MCF 10A (cell line): ENCODE data around the gene CAMTA1. TPM values are rescaled to one million over a fixed set of nuclear protein-coding genes. Genes with fewer than 3 reads are reported as not detected.

Experiments used
- BruUV-seq: library from RNA; stranded (reverse); fragments of 400-500 nt; replicated peaks from 2 replicates; lab custom pipeline; 2021; lab: Mats Ljungman, UMichigan
- CTCF ChIA-PET: fragments of 300-600 bp; sonication (Branson Sonifier 250); formaldehyde crosslinking; extraction: SDS; loops from one replicate; lab custom pipeline; 2021; ENCODE audit warnings: antibody characterized with exemption, inconsistent platforms; lab: Yijun Ruan, JAX
- POLR2A ChIA-PET: fragments of 300-600, 350-650 bp; sonication (Branson Sonifier 250); formaldehyde crosslinking; extraction: SDS; loops from one replicate; lab custom pipeline; 2020; ENCODE audit warnings: antibody characterized with exemption, inconsistent platforms; lab: Yijun Ruan, JAX
- DNase-seq: peaks from one replicate; pipeline ENCODE4 v3.0.0-alpha.2; 2018; ENCODE audit not compliant: unreplicated experiment
- H3K27ac Mint-ChIP-seq: one replicate; pipeline ENCODE4 v1.8.0; 2022; ENCODE audit warnings: mild to moderate bottlenecking, low read depth, mixed read lengths; ENCODE audit not compliant: unreplicated experiment
- H3K27me3 Mint-ChIP-seq: one replicate; pipeline ENCODE4 v1.8.0; 2022; ENCODE audit warnings: mixed read lengths; ENCODE audit not compliant: insufficient read depth, unreplicated experiment
- H3K36me3 Mint-ChIP-seq: one replicate; pipeline ENCODE4 v1.8.0; 2022; ENCODE audit warnings: mild to moderate bottlenecking, moderate library complexity, mixed read lengths; ENCODE audit not compliant: insufficient read depth, unreplicated experiment
- H3K4me1 Mint-ChIP-seq: one replicate; pipeline ENCODE4 v1.8.0; 2022; ENCODE audit warnings: mixed read lengths; ENCODE audit not compliant: insufficient read depth, unreplicated experiment
- H3K4me3 Mint-ChIP-seq: one replicate; pipeline ENCODE4 v1.8.0; 2022; ENCODE audit warnings: mild to moderate bottlenecking, moderate library complexity, mixed read lengths; ENCODE audit not compliant: unreplicated experiment
- H3K9me3 Mint-ChIP-seq: one replicate; pipeline ENCODE4 v1.8.0; 2022; ENCODE audit warnings: mixed read lengths; ENCODE audit not compliant: unreplicated experiment
- CTCF ChIP-seq: fragments of 200-600 bp; IDR thresholded peaks from one replicate; pipeline ENCODE4 v1.8.0; 2022; ENCODE audit warnings: antibody characterized with exemption, mild to moderate bottlenecking; ENCODE audit not compliant: unreplicated experiment
- intact Hi-C: fragments of 100-400 bp; cut with micrococcal nuclease; formaldehyde crosslinking; loops from 2 replicates; pipeline ENCODE4 v1.14.1; 2022
- total RNA-seq: library from RNA; stranded (reverse); gene quantifications from 2 replicates; pipeline ENCODE4 v1.2.3, GENCODE V29; 2022

Gene CAMTA1
- total RNA-seq, 1 experiment from 2014 or later = 74.1 TPM

- Mint-ChIP-seq H3K9me3 (peaks cover 9% of the 10 kb centered on the region), H3K4me3 (no peak overlapping the region), H3K36me3 (no peaks in the 10 kb centered on the region), H3K27ac (no peak overlapping the region), H3K4me1 (no peaks in the 10 kb centered on the region), H3K27me3 (peaks cover 50% of the 10 kb centered on the region)
- ChIA-PET POLR2A (interaction anchor here (0.5 kb wide), 1 partner anchor 699 kb away, joined by 3 read pairs; no protein-coding TSS in a partner anchor), CTCF (interaction anchor here (0.6 kb wide), 2 partner anchors 34 to 535 kb away, joined by 3 read pairs; no protein-coding TSS in a partner anchor)
- TF ChIP-seq CTCF = no peak
- intact Hi-C loops = no loop called here
- no peak for DNase-seq
- BruUV-seq = no TSS peak
Observed at GRCh38 chr1:7606096-7606495, 820.8 kb downstream of the CAMTA1 start.

GRCh38 chr1:7607097-7607496 is 821.8 kb downstream of the CAMTA1 start:
- H3K4me3 Mint-ChIP-seq = no peak overlapping the region
- no peaks in the 10 kb centered on the region for H3K4me1 Mint-ChIP-seq
- POLR2A ChIA-PET = no interaction called here
- TF ChIP-seq CTCF = no peak
- no peak for DNase-seq
- no peak overlapping the region for H3K27ac Mint-ChIP-seq
- no TSS peak for BruUV-seq
- H3K9me3 Mint-ChIP-seq = peaks cover 9% of the 10 kb centered on the region
- peaks cover 55% of the 10 kb centered on the region for H3K27me3 Mint-ChIP-seq
- H3K36me3 Mint-ChIP-seq = no peaks in the 10 kb centered on the region
- intact Hi-C loops = no loop called here
- CTCF ChIA-PET = interaction anchor here (0.6 kb wide), 1 partner anchor 1054 kb away, joined by 4 read pairs; no protein-coding TSS in a partner anchor

- Mint-ChIP-seq H3K9me3 (peaks cover 9% of the 10 kb centered on the region), H3K4me3 (no peak overlapping the region), H3K36me3 (no peaks in the 10 kb centered on the region), H3K27ac (no peak overlapping the region), H3K4me1 (no peaks in the 10 kb centered on the region), H3K27me3 (peaks cover 50% of the 10 kb centered on the region)
- BruUV-seq = no TSS peak
- POLR2A ChIA-PET = no interaction called here
- CTCF ChIA-PET = no interaction called here
- no peak for TF ChIP-seq CTCF
- intact Hi-C loops = no loop called here
- DNase-seq = no peak
Observed at GRCh38 chr1:7608628-7609305, 823.5 kb downstream of the CAMTA1 start.

- Mint-ChIP-seq H3K4me3 (no peak overlapping the region), H3K4me1 (no peaks in the 10 kb centered on the region), H3K27me3 (peaks cover 45% of the 10 kb centered on the region), H3K36me3 (no peaks in the 10 kb centered on the region), H3K27ac (no peak overlapping the region), H3K9me3 (peaks cover 9% of the 10 kb centered on the region)
- intact Hi-C loops = no loop called here
- ChIA-PET CTCF (no interaction called here), POLR2A (no interaction called here)
- no peak for TF ChIP-seq CTCF
- no TSS peak for BruUV-seq
- no peak for DNase-seq
Observed at GRCh38 chr1:7609311-7609994, 824.2 kb downstream of the CAMTA1 start.
